Stimulated activated CD4-positive, alpha-beta T cell treated with anti-CD3 and anti-CD28 coated beads, Interleukin-15, amount 100 ng/mL, for 24 hours (primary cell): Measurements from ENCODE around the gene SCAF8.
"Not testable (repeated sequence)": the region's sequence is repeated elsewhere in the genome, so short reads cannot be mapped to it uniquely, and the experiment has no call there.

Experiments used
- DNase-seq: peaks from one replicate; pipeline ENCODE4 v3.0.0-alpha.2; 2020

SCAF8 gene

GRCh38 chr6:154786144-154786868, 53.1 kb downstream of the SCAF8 start:
- DNase-seq = no peak

- no peak for DNase-seq
Observed at GRCh38 chr6:154791556-154792317, 58.5 kb downstream of the SCAF8 start.

DNA sequence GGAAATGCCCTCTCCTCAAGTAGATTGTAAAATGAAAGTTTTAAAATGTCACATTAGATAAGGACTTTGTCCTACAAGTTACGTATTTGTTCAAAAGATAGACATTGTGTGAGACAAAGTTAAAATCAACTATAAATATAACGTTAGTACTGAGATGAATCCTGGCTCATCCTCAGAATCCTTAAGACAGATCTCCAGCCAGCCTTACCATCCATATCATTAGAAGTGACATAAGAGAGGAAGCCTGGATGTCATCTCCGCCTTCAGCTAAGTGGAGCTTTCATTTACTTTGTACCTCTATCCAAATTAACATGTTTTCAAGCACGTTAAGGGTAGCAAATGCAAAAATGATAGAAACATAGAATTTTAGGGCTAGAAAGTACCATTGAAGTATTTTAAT, 59.1 kb downstream of the SCAF8 start:
- no peak for DNase-seq

DNA sequence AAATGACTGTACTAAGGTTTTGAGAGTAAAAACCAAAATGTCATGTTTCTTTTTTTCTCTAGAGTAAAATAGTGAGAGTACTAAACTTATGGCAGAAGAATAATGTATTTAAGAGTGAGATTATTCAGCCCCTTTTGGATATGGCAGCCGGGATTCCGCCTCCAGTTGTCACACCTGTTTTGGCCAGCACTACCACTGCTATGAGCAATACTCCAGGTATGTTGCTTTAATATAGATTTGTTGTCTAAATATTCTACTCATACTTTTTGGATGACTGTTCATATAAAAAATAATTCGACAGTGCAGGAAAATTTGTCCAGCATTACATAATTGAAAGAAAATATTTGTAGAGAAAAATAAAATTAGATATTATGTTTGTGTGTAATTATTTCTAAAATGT, 59.5 kb downstream of the SCAF8 start:
- no peak for DNase-seq

- no peak for DNase-seq
Observed at GRCh38 chr6:154796484-154796883, 63.3 kb downstream of the SCAF8 start.

- DNase-seq = no peak
Observed at GRCh38 chr6:154797857-154798256, 64.6 kb downstream of the SCAF8 start.

DNA sequence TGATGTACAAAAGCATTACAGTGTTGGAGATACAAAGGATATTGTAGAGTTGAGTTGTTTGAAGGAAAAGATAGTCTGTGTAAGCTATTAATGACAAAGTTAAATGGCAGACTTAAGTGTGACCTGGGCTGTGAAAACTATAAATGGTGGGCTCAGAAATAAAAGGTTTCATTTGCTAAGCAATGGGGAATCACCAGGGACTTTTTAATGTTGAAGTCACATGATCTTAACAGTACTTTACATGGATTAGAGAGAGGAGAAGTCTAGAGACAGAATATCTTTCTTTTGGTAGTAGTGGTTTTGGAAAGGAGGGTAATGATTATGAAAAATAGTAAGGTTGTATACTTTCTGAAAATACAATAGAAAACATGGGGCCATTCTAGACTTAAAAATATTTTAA, 67.1 kb downstream of the SCAF8 start:
- no peak for DNase-seq

DNA sequence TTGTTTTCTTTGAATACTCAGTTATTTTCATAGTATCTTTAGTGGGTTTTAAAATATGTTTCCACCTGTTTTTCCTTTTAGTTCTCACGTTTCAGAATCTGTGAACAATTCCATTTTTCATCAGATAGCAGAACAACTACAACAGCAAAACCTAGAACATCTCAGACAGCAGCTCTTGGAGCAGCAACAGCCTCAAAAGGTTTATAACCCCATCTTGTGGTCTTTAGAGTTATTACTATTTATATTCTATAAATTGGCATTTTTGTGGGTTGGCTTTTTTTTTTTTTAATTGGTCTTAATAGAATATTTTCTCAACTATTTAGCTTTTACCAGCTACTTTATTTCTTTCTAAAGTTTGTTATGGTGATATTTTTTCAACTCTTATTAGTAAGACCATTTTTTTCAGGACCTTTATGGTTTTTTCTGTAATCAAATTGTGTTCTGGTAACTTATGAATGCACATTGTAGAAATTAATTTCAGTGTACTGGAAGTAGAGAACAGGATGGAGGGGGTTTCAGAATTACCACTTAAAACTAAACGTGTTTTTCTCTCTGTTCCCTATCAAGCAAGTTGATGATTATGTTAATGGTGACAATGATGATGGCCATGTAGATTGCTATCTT, 72.2 kb downstream of the SCAF8 start:
- no peak for DNase-seq

- DNase-seq = no peak
Observed at GRCh38 chr6:154806804-154807203, 73.6 kb downstream of the SCAF8 start.

DNA sequence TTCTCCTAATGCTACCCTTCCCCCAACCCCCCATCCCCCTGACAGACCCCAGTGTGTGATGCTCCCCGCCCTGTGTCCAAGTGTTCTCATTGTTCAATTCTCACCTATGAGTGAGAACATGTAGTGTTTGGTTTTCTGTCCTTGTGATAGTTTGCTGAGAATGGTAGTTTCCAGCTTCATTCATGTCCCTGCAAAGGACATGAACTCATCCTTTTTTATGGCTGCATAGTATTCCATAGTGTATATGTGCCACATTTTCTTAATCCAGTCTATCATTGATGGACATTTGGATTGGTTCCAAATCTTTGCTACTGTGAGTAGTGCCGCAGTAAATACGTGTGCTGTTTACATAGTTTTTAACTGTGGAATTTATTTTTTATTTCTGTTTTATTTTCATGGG, 78.4 kb downstream of the SCAF8 start:
- not testable (repeated sequence) for DNase-seq

DNA sequence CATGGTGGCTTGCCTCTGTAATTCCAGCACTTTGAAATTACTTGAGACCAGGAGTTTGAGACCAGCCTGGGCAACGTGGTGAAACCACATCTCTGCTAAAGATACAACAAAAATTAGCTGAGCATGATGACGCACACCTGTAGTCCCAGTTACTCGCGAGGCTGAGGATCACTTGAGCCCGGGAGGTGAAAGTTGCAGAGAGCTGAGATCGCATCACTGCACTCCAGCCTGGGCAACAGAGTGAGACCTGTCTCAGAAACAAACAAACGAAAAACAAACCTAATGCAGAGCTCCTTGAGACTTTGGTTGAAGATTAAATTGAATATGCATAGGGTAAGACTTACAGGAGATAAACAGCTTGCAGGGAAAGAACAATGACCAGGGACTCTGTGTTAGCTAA, 80.8 kb downstream of the SCAF8 start:
- no peak for DNase-seq

DNA sequence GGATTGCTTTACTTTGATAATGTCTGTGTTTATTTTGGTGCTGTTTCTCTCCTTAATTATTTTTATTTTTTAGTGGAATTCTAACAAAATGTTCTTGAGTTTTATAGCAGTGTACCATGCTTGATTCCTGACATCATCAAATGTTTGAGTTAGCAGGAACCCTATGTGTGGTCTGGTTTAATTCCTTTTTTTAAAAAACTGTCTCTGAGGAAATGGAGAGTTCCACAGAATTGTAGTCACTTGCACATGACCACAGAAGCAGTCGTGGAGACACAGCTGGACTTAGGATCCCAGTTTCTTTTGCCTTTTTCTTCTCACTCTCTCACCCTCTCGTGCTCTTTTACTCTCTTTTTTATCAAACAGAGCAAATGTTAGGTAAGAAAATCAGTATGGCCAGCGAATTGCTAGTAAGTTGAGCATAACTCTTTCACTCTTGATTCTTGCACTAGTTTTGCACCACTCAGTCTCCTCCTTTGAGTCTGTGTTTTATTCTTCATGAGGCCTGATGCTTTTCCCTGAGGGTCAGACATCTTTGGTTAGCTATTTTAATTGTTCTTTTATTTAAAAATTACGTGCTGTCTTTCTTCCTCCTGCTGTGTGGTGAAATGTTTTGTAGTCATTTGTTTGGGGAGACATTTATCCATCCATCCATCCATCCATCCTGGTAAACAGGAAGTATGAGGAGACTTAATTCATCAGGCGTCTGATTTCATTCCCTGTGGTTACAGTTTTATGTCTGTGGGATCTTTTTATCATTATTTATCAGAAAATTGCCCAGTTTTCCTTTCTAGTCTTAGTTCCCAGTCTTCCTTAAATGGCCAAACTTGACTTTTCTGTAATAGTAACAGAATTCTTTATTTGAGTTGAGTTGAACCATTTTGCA, 83.0 kb downstream of the SCAF8 start:
- DNase-seq = no peak

- DNase-seq = no peak
Observed at GRCh38 chr6:154821099-154821498, 87.9 kb downstream of the SCAF8 start.

- no peak for DNase-seq
Observed at GRCh38 chr6:154821638-154822037, 88.4 kb downstream of the SCAF8 start.

DNA sequence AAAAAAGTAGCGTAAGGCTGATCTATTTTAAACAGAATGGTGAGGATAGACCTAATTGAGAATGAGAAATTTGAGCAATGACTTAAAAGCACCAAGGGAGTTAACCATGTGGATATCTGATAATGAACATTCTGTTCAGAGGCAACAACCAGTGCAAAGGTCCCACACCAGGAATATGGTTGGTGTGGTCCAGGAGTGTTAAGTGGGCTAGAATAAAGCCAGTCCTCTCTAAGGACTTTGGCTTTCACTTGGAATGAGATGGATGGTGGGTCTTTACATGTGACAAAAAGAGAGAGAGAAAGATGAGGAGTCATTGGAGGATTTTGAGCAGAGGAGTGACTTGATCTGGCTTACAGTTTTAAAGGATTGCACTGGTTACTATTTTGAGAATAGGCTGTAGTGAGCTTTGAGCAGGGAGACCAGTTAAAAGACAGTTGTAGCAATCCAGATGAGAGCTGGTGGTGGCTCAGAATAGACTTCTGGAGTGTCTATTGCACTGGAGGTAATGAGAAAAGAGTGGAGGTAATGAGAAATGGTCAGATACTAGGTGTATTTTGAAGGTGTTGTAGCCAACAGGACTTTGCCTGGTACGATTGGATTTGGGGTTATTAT, 89.8 kb downstream of the SCAF8 start:
- no peak for DNase-seq

DNA sequence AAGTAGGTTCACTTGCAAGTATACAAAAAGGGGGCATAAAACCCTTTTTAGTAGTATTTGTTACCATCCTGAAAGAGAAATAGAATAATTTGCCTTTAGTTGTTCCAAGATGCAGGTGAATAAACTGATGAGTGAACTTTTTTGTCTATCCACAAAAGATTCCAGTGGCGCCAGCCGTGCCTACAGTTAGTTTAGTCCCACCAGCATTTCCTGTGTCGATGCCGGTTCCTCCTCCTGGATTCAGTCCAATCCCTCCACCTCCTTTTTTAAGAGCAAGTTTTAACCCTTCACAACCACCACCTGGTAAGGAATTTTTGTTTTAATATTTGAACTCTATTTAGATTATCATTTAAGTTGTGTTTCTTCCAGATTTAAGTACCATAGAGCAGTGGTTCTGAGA, 90.9 kb downstream of the SCAF8 start:
- no peak for DNase-seq

DNA sequence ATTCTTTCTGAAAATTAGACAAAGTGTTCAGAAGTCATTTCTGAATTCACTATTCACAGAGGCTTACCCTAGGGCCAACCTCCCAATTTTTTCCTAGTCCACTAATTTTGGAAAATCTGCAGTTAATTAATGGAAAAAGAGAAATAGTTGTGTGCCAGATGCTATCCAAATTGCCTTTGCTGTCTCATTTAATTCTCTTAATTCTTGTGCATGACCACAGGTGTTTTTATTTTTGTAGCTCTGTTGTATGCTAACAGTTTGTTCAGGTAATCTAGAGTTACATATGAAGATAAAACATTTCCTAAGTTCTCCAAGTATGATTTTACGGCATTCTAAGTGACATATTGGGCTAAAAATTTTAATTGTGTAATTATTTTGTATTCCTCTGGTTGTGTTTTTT, 96.8 kb downstream of the SCAF8 start:
- no peak for DNase-seq

DNA sequence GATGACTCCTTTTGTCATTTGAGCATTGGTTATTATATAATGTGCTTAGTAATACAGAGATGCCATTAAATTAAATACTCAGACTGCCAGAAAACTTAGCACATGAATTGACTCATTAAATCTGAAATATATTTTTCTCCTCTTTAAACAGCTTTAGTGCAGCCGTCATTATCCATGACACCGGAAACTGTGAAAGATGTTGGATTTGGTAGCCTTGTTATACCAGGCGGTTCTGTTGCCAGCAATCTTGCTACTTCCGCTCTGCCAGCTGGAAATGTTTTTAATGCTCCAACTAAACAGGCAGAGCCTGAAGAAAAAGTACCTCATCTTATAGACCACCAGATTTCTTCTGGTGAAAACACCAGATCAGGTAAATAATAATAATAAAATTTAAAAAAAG, 97.6 kb downstream of the SCAF8 start:
- no peak for DNase-seq

- no peak for DNase-seq
Observed at GRCh38 chr6:154835307-154835706, 102.1 kb downstream of the SCAF8 start.

GRCh38 chr6:154839546-154839945, 106.3 kb downstream of the SCAF8 start:
- no peak for DNase-seq

DNA sequence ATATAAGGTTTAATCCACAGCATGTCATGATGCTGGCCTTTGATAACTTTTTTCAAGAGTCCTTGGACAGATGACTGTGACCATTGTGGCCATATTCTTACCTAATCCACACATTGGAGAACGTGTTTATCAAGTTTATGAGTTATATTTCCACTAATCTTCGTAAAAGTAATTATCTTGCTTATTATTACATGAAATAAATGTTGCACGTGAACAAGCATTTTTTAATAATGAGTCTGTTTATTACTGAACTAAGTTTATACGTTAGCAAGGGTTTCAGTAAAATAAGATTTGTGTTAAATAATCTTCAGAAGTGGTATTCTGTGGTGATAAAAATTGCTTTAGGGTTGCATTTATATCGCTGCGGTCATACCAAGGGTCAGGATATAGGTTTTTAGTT, 107.1 kb downstream of the SCAF8 start:
- DNase-seq = no peak

- DNase-seq = no peak
Observed at GRCh38 chr6:154841109-154841508, 107.9 kb downstream of the SCAF8 start.

- no peak for DNase-seq
Observed at GRCh38 chr6:154842833-154843232, 109.6 kb downstream of the SCAF8 start.
